GM19193 (cell line): Measurements from ENCODE around the gene SLC4A4.

Source experiments
- POLR2A ChIP-seq: IDR thresholded peaks from 4 replicates; pipeline ENCODE4 v1.6.1; 2011; ENCODE audit not compliant: insufficient read depth, insufficient read length; ENCODE audit errors: extremely low read depth

The SLC4A4 gene

DNA sequence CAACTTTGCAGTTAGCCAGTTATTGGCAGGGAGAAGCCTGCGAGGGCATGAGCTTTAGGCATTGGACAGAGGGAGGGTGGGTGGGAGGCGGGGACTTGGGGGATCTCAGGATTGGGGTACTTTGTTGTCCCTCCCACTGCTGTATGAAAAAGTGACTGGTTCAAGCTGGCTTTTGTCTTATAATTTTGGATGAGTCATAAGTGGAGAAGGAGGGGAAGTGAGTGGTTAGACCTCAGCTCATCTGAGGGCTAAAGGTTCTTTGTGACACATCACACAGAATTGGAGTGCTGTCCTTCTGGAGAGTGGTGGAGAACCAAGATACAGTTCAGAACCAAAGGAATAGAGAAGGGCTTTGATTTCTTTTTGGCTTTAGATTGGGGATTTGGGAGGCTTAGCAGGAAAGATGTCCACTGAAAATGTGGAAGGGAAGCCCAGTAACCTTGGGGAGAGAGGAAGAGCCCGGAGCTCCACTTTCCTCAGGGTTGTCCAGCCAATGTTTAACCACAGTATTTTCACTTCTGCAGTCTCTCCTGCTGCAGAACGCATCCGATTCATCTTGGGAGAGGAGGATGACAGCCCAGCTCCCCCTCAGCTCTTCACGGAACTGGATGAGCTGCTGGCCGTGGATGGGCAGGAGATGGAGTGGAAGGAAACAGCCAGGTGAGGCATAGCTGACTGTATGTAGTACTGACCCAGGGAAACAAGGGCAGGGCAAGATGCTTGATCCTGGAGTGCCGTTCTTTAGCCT is at the start of gene SLC4A4:
TSS of gene SLC4A4 (plus strand) at position 175 of the 748 bp plus-strand sequence.
- TF ChIP-seq POLR2A = no peak

- no peak for TF ChIP-seq POLR2A
These were observed 48.7 kb upstream of the SLC4A4 start for GRCh38 chr4:71290074-71290473.

GRCh38 chr4:71290476-71290875 is 48.3 kb upstream of the SLC4A4 start:
- TF ChIP-seq POLR2A = no peak

DNA sequence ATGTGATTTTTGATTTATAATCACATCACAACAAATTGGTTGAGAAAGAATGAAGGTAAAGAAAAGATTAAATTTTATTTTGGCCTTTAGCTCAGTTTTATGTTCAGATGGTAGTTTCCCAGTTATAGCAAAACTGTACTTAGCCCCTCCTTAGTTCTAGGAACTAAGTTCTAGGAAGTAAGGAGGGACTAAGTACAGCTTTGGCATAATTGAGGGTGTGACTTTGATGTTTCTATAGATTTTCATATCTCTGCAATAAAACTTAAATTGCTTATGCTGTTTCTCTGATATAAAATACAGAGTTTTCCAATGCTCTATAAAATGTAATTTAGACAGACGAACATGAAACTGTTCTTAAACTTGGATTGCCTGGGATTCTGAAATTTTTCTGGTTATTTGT is 46.6 kb upstream of the SLC4A4 start:
- no peak for TF ChIP-seq POLR2A

- no peak for TF ChIP-seq POLR2A
These were observed 45.1 kb upstream of the SLC4A4 start for GRCh38 chr4:71293705-71294104.

DNA sequence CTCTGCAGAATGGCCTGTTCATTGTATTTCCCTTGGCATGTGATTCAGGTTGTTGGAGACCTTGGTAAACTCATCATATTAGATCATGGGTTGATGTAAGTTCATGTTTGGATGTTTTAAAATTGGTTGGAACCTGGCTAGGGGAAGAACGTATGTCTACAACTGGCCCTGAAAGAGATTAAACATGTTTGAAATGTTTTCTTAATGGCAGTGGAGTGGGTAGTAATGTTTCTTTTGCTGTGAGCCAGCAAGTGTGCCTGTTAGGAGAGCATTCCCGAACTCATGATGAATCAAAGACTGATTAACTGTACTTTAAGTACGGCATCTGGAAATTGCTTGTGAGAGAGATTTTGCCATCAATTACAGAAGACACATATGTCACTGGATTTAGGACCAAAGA is 44.5 kb upstream of the SLC4A4 start:
- no peak for TF ChIP-seq POLR2A

DNA sequence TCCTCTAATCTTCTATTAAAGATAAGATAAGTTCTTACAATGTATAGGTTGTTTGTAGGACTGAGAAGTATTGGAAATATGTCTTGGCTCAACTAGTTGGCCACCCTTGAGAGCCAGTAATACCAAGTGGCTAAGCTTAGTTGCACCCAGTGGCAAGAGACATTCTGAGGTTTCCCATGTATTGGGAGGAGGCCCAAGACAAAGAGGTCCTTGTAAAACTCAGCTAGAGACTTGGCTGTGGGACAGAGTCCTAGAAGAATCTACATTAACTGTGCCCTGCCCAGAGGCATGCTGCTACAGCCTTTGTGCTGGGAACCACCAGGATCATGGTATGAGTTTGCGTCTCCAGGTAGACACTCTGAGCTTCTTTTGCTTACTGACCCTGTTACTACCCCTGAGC is 41.9 kb upstream of the SLC4A4 start:
- no peak for TF ChIP-seq POLR2A

DNA sequence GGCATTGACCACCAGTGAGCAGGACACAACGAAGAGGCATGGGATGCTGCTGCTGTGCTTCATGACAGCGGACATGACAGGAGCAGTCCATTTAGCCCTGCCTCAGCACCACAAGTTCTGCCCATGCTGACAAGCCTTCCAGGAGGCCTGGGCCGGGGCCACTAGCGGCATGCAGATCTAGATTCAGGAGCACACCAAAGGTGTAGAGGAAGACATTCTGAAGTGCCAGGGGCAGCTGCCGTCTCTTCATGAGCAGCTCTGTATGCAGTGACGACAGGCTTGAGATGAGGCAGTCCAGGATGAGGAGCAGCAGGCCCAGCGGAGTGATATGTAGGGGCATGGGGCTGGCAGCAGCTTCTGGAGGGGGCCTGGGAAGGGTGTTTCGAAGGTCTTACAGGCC is 38.5 kb upstream of the SLC4A4 start:
- no peak for TF ChIP-seq POLR2A

GRCh38 chr4:71300964-71301363 is 37.9 kb upstream of the SLC4A4 start:
- TF ChIP-seq POLR2A = no peak

DNA sequence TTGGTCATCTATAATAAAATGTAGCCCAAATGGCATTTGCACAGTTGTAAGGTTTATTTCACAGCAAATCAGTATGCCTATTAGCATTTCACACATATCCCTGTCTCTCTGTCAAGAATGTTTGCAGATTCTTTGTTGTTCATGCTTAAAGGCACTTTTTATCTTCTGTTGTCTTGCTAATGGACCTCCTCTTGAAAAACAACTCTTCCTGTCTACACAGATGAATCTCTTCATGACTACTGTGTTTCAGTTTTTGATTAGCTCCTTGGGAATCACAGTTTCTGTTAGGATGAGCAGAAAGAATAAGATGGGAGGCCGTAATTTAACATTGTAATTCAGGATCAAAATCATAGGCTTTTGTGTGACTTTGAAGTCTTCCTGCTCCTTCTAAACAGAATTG is 35.5 kb upstream of the SLC4A4 start:
- TF ChIP-seq POLR2A = no peak

DNA sequence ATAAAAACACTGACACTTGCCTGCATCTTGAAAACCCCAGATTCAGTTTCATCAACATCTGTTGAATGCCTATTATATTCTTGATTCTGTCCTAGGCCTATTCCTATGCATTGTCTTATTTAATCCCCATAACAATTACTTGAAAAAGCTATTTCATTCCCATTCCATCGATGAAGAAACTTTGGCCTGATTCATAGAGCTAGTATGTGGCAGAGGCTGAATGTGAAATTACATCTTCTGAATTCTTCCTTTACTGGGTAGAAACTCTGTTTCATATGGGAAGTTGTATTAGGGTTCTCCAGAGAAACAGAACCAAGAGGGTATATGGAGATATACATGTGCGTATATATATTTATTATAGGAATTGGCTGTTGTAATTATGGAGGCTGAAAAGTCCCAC is 35.0 kb upstream of the SLC4A4 start:
- TF ChIP-seq POLR2A = no peak

DNA sequence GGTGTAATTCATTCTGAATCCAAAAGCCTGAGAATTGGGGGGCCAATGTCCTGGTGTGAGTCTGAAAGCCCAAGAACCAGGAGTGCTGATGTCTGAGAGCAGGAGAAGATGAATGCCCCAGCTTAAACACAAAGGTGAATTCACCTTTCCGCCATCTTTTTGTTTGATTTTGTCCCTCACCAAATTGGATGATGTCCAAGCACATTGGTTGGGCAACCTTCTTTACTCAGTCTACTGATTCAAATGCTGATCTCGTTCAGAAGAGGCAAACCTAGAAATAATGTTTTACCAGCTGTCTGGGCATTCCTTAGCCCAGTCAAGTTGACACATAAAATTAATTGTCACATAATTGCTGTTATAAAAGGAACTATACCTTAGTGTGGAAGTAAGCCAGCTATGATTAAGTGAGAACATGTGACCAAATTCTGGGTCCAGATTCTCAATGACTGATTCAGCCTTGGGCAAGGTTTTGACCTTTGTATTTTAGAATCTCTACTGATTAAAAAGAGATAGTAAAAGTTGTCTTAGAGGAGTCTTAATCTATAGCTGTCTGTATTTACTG is 34.5 kb upstream of the SLC4A4 start:
- TF ChIP-seq POLR2A = no peak

GRCh38 chr4:71307729-71308128 is 31.1 kb upstream of the SLC4A4 start:
- no peak for TF ChIP-seq POLR2A

DNA sequence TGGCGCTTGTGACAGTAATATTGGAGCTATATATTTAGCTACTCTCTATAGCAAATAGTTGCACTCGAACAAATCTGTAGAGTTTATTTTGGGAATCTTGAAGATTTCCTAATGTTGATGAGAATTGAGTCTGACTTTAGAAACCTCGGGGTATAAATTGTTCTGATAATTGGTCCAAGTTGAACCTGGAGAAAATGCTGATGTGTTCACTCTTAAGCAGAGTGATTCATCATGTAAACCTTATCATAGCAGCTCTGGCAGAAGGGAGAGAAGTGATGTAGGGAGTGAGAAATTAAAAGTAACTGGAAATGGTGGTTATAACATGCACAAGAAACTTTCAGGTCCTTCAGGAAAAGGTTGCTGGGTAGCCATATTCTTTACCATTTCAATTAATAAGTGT is 16.4 kb upstream of the SLC4A4 start:
- TF ChIP-seq POLR2A = no peak

DNA sequence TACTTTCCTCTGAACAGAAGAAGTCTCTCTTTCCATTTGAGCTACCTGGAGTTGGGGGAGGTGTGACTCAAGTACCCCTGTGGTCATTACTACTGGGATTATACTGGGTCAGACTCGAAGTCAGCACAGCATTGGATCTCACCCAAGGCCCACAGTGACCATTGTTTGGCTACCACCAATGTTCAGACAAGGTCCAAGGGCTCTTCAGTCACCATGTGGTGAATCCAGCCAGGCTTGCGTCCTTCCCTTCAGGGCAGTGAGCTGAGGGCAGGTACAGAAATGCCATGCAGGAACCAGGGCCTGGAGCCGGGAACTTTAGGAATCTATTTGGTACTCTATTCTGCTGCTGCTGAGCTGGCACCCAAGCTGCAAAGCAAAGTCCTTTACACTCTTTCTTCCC is 5.5 kb upstream of the SLC4A4 start:
- TF ChIP-seq POLR2A = no peak

DNA sequence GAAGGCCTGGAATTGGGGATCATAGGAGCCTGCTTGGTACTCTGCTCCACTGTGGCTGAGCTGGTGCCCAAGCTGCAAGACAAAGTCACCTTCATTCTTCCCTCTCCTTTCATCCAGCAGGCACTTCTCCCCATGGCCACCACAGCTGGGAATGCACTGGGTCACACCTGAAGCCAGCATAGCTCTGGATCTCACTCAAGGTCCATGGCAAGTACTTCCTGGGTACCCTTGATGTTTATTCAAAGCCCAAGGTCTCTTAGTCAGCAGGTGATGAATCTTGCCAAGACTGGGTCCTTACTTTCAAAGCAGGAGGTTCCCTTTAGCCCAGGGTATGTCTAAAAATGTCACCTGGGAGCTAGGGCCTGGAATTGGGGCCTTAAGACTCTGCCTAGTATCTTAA is 4.9 kb upstream of the SLC4A4 start:
- TF ChIP-seq POLR2A = no peak
